Activated T-helper 1 cell treated with anti-CD3 and anti-CD28 coated beads, Interleukin-2, amount 50 U/mL, for 16 hours (primary cell): Measurements from ENCODE around the gene QSOX2.
"Not testable (repeated sequence)": the region's sequence is repeated elsewhere in the genome, so short reads cannot be mapped to it uniquely, and the experiment has no call there.

Experiments
- DNase-seq, 2 donors: peaks; one replicate each; pipeline ENCODE4 v3.0.0-alpha.2; 2020; ENCODE audit warnings: low read depth in 1 of 2, low spot score in 1 of 2

Gene QSOX2

GRCh38 chr9:136237486-136238341, 7.9 kb downstream of the QSOX2 start:
- DNase-seq, result no peak

- not testable (repeated sequence) for DNase-seq
These were observed 8.9 kb downstream of the QSOX2 start for GRCh38 chr9:136236471-136237410.

DNA sequence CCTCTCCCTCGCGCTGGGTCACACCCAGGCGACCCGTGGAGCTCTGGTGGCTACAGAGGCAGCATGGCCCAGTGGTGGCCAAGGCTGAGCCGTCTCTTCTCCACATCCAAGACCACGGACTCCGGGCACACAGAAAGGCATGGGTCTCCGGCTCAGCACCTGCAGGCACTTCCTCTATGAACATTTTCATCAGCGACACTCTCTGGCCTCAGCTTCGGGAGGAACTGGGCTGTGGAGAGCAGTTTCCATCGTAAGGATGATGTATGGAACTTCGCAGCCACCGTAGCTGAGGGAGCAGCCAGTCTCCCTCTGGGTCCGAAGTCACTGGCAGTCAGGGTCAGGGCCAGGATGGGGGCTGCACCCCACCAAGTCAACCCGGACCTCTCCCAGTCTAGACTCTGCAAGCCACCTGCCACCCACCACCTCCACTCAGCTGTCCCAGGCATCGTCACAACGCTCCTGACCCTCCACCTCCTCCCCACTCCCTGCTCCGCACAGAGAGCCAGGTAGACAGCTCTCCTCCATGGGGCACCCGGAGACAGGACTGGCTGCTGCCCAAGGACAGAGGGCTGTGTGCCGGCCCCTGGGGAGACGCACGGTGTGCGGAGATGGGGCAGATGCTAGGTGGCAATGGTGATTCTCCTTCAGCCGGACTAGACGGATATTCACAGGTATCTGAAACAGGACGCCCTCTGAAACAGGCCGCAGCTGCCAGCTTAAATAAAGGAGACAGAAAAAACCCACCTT, 9.7 kb downstream of the QSOX2 start:
- no peak for DNase-seq

- DNase-seq, result no peak
These were observed 10.4 kb downstream of the QSOX2 start for GRCh38 chr9:136235171-136235570.

DNA sequence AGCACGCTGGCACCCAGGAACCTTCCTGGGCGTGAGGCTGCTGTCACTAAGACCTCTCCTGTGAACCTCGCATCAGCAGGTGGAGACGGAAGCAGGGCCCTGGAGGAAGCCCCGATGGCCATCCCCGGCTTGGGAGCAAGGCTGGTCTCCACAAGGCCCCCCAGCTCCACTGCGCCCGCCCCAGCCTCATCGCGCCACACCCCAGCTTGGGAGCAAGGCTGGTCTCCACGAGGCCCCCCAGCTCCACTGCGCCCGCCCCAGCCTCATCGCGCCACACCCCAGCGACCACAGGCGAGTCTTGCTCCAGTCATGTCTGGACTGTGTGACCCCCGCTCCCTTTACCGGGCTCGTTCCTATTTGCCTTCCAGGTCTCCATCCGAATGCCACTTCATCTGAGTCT, 11.0 kb downstream of the QSOX2 start:
- DNase-seq, result no peak

DNA sequence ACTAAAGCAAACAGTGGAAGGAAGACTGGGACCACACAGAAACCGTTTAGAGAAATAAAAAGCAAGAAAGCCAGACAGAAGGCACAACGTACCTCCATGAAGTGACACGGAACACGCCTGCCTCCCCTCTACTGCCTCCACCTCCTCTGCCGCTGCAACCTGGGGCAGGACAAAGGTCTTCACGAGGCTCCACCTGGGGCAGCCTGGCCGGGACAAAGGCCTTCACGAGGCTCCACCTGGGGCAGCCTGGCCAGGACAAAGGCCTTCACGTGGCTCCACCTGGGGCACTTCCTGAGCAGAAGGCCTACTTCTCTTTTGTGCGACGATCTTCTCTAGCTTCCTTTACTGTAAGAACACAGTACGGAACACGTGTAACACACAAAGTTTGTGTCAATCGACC, 11.7 kb downstream of the QSOX2 start:
- DNase-seq, result no peak

- no peak for DNase-seq
These were observed 12.2 kb downstream of the QSOX2 start for GRCh38 chr9:136233411-136233810.

DNA sequence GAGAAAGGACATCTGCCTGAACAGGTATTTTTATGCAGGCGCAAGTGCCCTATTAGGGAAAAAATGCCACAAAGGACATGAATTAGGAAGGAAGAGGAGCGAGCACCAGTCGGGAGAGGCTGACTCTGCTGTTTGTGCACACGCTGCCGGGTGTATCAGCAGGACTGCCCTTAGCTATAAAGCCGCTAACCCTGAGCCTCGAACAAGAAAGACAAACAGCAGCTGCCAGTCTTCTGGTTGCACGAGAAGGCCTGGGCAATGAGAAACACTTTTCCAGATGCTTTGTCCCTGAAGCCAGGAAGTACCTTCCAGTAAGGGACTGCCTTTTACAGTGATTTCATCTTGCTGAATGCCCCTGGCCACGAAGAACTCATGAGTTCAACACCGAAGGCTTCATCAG, 12.6 kb downstream of the QSOX2 start:
- no peak for DNase-seq

GRCh38 chr9:136231478-136232297, 13.9 kb downstream of the QSOX2 start:
- DNase-seq, result no peak

DNA sequence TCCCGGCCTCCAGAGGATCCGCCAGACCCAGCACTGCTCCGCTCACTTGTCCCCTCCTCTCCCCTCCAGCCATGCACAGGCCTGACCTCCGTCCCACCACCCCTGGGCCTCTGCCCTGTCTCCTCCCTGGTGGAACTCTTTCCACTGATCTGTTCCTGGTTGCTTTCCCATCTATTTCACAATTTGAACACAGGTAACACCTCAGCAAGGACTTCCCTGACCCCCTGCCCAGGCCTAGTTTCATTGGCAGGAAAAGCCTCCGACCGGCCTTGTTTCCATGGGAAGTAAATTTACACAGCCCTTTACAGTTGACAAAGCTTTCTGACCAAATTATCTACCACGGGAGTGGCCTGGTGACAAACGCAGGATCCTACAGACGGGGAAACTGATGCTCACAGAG, 14.8 kb downstream of the QSOX2 start:
- no peak for DNase-seq

DNA sequence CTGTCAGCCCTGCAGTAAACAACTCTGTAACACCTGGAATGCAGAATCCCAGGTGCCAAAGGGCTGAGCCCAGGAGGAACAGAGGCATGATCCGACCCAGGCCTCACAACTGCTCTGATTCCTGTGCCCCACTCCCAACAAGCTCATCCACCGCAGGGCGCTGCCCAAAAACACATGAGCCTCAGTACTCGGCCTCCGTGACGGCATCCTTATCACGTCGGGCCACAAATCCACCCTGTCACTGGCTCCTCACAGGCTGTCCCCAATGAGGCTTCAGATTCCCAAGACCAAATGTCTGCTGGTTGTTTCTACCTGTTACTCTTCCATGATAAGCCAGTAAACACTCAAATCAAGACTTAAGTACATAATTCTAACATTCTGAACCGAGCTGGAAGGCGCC, 15.2 kb downstream of the QSOX2 start:
- no peak for DNase-seq

- no peak for DNase-seq
These were observed 16.2 kb downstream of the QSOX2 start for GRCh38 chr9:136229096-136230065.

GRCh38 chr9:136228107-136228875, 17.3 kb downstream of the QSOX2 start:
- DNase-seq, result no peak

DNA sequence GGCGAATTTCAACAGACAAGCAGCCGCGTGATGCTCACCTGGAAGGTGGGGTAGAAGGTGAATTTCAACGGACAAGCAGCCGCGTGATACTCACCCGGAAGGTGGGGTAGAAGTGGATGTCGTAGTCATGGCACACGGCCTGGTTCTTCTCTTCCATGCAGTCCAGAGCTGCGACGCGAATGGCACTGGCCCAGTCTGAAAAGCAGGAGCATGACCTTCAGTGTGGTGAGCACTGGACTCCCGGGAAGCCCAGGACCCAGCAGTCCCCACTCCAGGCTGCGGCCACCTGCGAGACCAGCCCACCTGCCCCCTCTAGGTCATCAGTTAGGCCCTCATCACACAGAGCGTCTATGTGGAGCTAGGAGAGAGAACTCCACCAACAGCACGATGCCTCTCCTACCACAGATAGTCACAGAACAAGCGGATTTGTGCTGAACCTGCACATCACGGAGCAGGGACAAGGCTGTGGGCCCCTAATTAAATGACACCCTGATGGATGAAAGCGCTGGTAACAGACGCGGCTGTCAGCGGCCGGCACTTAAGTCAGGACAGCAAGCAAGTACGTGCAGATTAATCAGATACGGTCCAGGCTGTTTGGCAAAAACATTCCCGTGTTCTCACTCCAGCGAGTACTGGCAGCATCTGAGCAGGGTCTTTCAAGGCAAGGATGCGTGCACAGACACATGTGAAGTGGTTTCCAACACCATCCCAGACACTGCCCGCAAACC, 18.8 kb downstream of the QSOX2 start:
- DNase-seq, result no peak

DNA sequence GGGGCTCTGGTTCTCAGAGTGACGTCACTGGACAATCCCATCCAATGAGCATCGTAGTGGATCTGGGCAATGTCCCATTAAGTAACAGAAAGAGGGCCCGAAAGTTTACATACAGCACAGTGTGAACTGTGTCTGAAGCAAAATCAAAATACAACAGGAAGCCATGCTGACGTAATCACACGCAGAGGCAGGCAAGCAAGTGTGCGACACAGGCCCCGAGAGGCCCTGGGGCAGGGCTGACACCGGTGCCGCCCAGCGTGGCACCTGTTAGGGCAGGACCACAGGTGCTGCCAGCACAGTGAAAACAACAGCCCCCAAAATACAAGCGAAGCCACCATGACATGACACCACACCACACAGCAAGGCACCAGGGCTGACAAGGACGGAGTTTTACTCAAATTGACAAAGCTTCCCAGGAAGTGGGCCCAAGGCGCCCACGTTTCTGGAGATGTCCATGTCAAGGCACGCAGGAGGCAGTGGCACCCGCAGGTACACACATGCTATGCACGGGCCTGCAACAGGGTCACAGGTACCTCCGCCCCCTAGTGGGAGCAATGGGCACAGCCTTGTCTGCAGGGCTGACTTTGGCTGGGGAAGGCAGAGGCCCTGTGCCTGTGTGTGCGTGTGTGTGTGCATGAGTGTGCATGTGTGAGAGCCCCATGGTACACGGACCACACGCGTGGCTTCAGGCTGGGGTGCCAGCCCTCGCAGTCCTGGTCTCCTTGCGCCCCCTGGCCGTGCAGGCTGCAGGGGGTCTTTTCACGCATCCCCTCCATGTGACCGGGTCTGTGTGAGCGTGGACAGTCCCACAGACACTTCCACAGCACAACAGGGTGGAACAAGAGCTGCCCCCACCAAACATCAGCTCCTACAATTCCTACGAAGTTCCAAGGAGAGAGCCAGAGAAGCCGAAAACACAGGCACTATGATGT, 19.6 kb downstream of the QSOX2 start:
- peak; percentile 52 to 55 for DNase-seq

GRCh38 chr9:136225366-136225747, 20.3 kb downstream of the QSOX2 start:
- DNase-seq, result no peak
